A673 (cell line): ENCODE results near the gene MPC1. TPM values are rescaled to one million over a fixed set of nuclear protein-coding genes. Genes with fewer than 3 reads are reported as not detected.

Experiments used
- BruUV-seq: library from RNA; stranded (reverse); fragments of 400-500 nt; replicated peaks from 2 replicates; lab custom pipeline; 2021; lab: Mats Ljungman, UMichigan
- CTCF ChIA-PET: fragments of 300-600 bp; sonication (Branson Sonifier 250); formaldehyde crosslinking; loops from one replicate; lab custom pipeline; 2022; ENCODE audit warnings: antibody characterized with exemption; lab: Charles Lee
- POLR2A ChIA-PET: fragments of 300-600 bp; sonication (Branson Sonifier 250); formaldehyde crosslinking; loops from one replicate; lab custom pipeline; 2022; ENCODE audit warnings: antibody characterized with exemption; ENCODE audit not compliant: low non-redundant PET; lab: Charles Lee
- DNase-seq: peaks from one replicate; pipeline ENCODE4 v3.0.0-alpha.2; 2015; ENCODE audit warnings: low spot score
- H3K27ac ChIP-seq: fragments of 200-600 bp; sonication (generic); 2 replicates; pipeline ENCODE4 v1.5.1; 2016; ENCODE audit warnings: mixed run types, low read depth, mild to moderate bottlenecking, mixed read lengths, antibody characterized with exemption, low read length; ENCODE audit not compliant: poor library complexity, severe bottlenecking
- H3K27me3 ChIP-seq: fragments of 200-600 bp; sonication (generic); replicated peaks from 2 replicates; pipeline ENCODE4 v1.6.1; 2017; ENCODE audit warnings: mixed run types, low read depth, mild to moderate bottlenecking, mixed read lengths, antibody characterized with exemption, low read length; ENCODE audit not compliant: insufficient read depth, poor library complexity
- H3K36me3 ChIP-seq: fragments of 200-600 bp; sonication (generic); 2 replicates; pipeline ENCODE4 v1.6.1; 2016; ENCODE audit warnings: mixed run types, mild to moderate bottlenecking, mixed read lengths, antibody characterized with exemption, low read length; ENCODE audit not compliant: insufficient read depth, poor library complexity, severe bottlenecking
- H3K4me1 ChIP-seq: fragments of 200-600 bp; sonication (generic); 2 replicates; pipeline ENCODE4 v1.6.1; 2017; ENCODE audit warnings: mixed run types, mild to moderate bottlenecking, mixed read lengths, antibody characterized with exemption, low read length; ENCODE audit not compliant: insufficient read depth, poor library complexity, severe bottlenecking
- H3K4me3 ChIP-seq: fragments of 200-600 bp; sonication (generic); 2 replicates; pipeline ENCODE4 v1.5.1; 2016; ENCODE audit warnings: low read depth, mixed run types, mild to moderate bottlenecking, mixed read lengths, low read length; ENCODE audit not compliant: poor library complexity, severe bottlenecking
- H3K9me3 ChIP-seq: fragments of 200-600 bp; sonication (generic); 2 replicates; pipeline ENCODE4 v1.6.1; 2016; ENCODE audit warnings: mixed run types, low read depth, mild to moderate bottlenecking, mixed read lengths, antibody characterized with exemption, low read length; ENCODE audit not compliant: poor library complexity, severe bottlenecking
- CTCF ChIP-seq: fragments of 300-800, 200-600 bp; sonication (generic); conservative IDR thresholded peaks from 2 replicates; pipeline ENCODE4 v1.5.1; 2017; ENCODE audit warnings: low read depth, mild to moderate bottlenecking, antibody characterized with exemption, low read length, moderate library complexity, mixed read lengths
- EZH2 ChIP-seq: fragments of 200-600 bp; sonication (generic); IDR thresholded peaks from 2 replicates; pipeline ENCODE4 v1.6.1; 2017; ENCODE audit warnings: borderline replicate concordance, low read depth, mild to moderate bottlenecking, mixed read lengths, antibody characterized with exemption, low read length; ENCODE audit not compliant: poor library complexity, severe bottlenecking
- intact Hi-C: fragments of 100-400 bp; cut with micrococcal nuclease; formaldehyde crosslinking; loops from one replicate; pipeline ENCODE4 v1.10.0; 2022; ENCODE audit not compliant: unreplicated experiment
- total RNA-seq: library from RNA; stranded (reverse); gene quantifications from 2 replicates; pipeline ENCODE4 v1.2.3, GENCODE V29; 2021

Gene MPC1
- total RNA-seq, 1 experiment from 2014 or later, result 35.9 TPM

DNA sequence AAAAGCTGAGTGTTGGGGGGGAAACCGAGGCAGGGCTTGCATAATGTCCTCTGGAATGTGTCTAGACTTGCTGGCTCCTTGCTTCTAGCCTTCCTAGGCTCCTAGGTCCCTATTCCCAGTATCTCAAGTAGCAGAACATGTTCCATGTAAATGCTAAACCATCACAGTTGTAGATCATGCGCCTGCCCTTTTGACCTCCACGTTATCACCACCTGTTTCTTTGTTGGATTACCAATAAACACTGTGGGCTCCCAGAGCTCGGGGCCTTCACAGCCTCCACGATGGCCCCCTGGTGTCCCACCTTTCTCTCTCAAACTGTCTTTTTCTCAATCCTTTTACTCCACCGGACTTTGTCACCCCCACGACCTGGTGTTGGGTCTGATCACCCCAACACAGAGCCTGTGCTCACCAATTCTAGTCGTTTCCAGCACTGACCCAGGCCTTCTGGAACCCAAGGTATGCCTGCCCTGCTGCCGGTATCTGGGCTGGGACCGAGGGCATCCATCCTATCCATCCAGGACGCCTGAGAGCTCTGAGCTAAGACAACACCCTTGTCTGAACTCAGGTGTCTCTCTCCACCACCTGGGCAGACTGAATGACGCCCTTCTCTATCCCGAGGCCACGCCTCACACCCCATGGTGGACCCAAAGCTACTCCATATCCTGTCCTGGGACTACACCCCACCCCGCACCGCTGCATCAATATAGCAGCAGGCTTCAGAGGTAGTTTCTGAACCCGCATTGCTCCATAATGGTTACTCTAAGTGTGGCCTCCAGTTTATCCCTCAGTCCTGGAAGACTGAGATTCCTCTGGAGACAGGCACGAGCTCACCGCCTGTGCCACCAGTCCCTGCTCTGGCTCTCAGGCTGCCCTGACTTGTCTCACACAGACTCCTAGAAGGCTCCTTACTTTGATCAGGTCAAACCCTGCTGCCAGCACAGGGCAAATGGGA lies 65.2 kb downstream of the MPC1 start:
- intact Hi-C loops, result no loop called here
- Histone ChIP-seq H3K4me1 (no peaks in the 10 kb centered on the region), H3K36me3 (peaks cover 10% of the 10 kb centered on the region), H3K27me3 (no peaks in the 10 kb centered on the region), H3K27ac (no peak overlapping the region), H3K4me3 (no peak overlapping the region), H3K9me3 (no peaks in the 10 kb centered on the region)
- BruUV-seq, result no TSS peak
- ChIA-PET POLR2A (no interaction called here), CTCF (no interaction called here)
- DNase-seq, result no peak
- TF ChIP-seq CTCF (no peak), EZH2 (no peak)

- CTCF ChIA-PET, result no interaction called here
- H3K27me3 ChIP-seq, result no peaks in the 10 kb centered on the region
- BruUV-seq, result no TSS peak
- no peak overlapping the region for H3K27ac ChIP-seq
- H3K4me1 ChIP-seq, result no peaks in the 10 kb centered on the region
- no peaks in the 10 kb centered on the region for H3K36me3 ChIP-seq
- intact Hi-C loops, result no loop called here
- DNase-seq, result no peak
- no peaks in the 10 kb centered on the region for H3K9me3 ChIP-seq
- no peak overlapping the region for H3K4me3 ChIP-seq
- TF ChIP-seq EZH2, result no peak
- TF ChIP-seq CTCF, result no peak
- POLR2A ChIA-PET, result no interaction called here
These were observed 67.3 kb downstream of the MPC1 start for GRCh38 chr6:166315436-166315835.

Other genes starting within 250 kb of the MPC1 start
- gene TBXT, start 215.1 kb downstream of the MPC1 start, total RNA-seq, result not detected in 2 replicates
- 0.17 and 0.50 TPM in 2 replicates for gene PRR18, start 74.5 kb downstream of the MPC1 start, total RNA-seq
- gene SFT2D1, start 40.4 kb downstream of the MPC1 start, total RNA-seq, result 52.8 and 62.0 TPM in 2 replicates
- 0.77 and 2.2 TPM in 2 replicates for gene RAMACL, start 203.7 kb upstream of the MPC1 start, total RNA-seq
- gene RPS6KA2, start 244.3 kb upstream of the MPC1 start, total RNA-seq, result 30.1 and 37.8 TPM in 2 replicates